Left lobe of liver (tissue), 2 donors: ENCODE results near the gene AP1S3. TPM values are rescaled to one million over a fixed set of nuclear protein-coding genes. Genes with fewer than 3 reads are reported as not detected.
"Not testable (repeated sequence)": the region's sequence is repeated elsewhere in the genome, so short reads cannot be mapped to it uniquely, and the experiment has no call there.

Source experiments
- ATAC-seq: fragments of 200-7000 bp; cut with Tn5 transposase; one replicate; pipeline ENCODE4 v1.9.1; 2020; ENCODE audit warnings: mild to moderate bottlenecking, moderate library complexity
- DNase-seq: peaks from one replicate; pipeline ENCODE4 v3.0.0-alpha.2; 2020; ENCODE audit warnings: low spot score
- total RNA-seq: library from RNA; stranded (reverse); gene quantifications from one replicate; pipeline ENCODE4 v1.2.1, GENCODE V29; 2021
- donor health status: DM: no; HTN: no; CAD: no; lungs with moderate emphysema.
- donor health status: DM: no; HTN: yes; CAD: no.

Gene AP1S3
- total RNA-seq: 1.3 TPM

- peak; percentile 97 for ATAC-seq
- DNase-seq: peak; percentile 73
Observed at GRCh38 chr2:223837287-223838061, at the start of gene AP1S3. AP1S3 (minus strand) TSS chr2:223837582; CDS start chr2:223837450, 132 bp downstream.

GRCh38 chr2:223887127-223887526 is 49.7 kb upstream of the AP1S3 start:
- DNase-seq: no peak
- ATAC-seq: no peak

GRCh38 chr2:223886726-223887125 is 49.3 kb upstream of the AP1S3 start:
- ATAC-seq: no peak
- no peak for DNase-seq

- DNase-seq (no peak), ATAC-seq (no peak)
Observed at GRCh38 chr2:223884399-223884798, 47.0 kb upstream of the AP1S3 start.

GRCh38 chr2:223882715-223883114 is 45.3 kb upstream of the AP1S3 start:
- ATAC-seq (no peak), DNase-seq (no peak)

- DNase-seq (no peak), ATAC-seq (no peak)
Observed at GRCh38 chr2:223880796-223881195, 43.4 kb upstream of the AP1S3 start.

GRCh38 chr2:223877721-223878410 is 40.5 kb upstream of the AP1S3 start:
- DNase-seq: no peak
- ATAC-seq: no peak

GRCh38 chr2:223873672-223874071 is 36.3 kb upstream of the AP1S3 start:
- no peak for DNase-seq
- no peak for ATAC-seq

- not testable (repeated sequence) for DNase-seq, ATAC-seq
Observed at GRCh38 chr2:223872772-223873171, 35.4 kb upstream of the AP1S3 start.

- DNase-seq, ATAC-seq: not testable (repeated sequence)
Observed at GRCh38 chr2:223871661-223872060, 34.3 kb upstream of the AP1S3 start.

GRCh38 chr2:223870840-223871611 is 33.6 kb upstream of the AP1S3 start:
- no peak for DNase-seq
- ATAC-seq: no peak

GRCh38 chr2:223868005-223868404 is 30.6 kb upstream of the AP1S3 start:
- DNase-seq: no peak

GRCh38 chr2:223865907-223866508 is 28.6 kb upstream of the AP1S3 start:
- no peak for DNase-seq
- ATAC-seq: no peak

More at GRCh38 chr2:223868005-223868404, 30.6 kb upstream of the AP1S3 start:
- no peak for ATAC-seq

GRCh38 chr2:223865124-223865523 is 27.7 kb upstream of the AP1S3 start:
- no peak for ATAC-seq
- DNase-seq: no peak

- no peak for DNase-seq
- ATAC-seq: no peak
Observed at GRCh38 chr2:223863491-223863890, 26.1 kb upstream of the AP1S3 start.

GRCh38 chr2:223860809-223861738 is 23.7 kb upstream of the AP1S3 start:
- DNase-seq (no peak), ATAC-seq (peak; percentile 68)

GRCh38 chr2:223859070-223859469 is 21.7 kb upstream of the AP1S3 start:
- ATAC-seq (no peak), DNase-seq (no peak)

- no peak for DNase-seq
- ATAC-seq: no peak
Observed at GRCh38 chr2:223856584-223856983, 19.2 kb upstream of the AP1S3 start.

- DNase-seq (no peak), ATAC-seq (no peak)
Observed at GRCh38 chr2:223856021-223856420, 18.6 kb upstream of the AP1S3 start.

GRCh38 chr2:223855426-223855825 is 18.0 kb upstream of the AP1S3 start:
- ATAC-seq (no peak), DNase-seq (no peak)
